GM21381 (cell line): ENCODE data around the gene HSD17B1.

Experiments used
- ATAC-seq: cut with Tn5 transposase; IDR thresholded peaks from one replicate; pipeline ENCODE4 v1.9.1; 2021; ENCODE audit warnings: mild to moderate bottlenecking, moderate library complexity; ENCODE audit not compliant: unreplicated experiment

The HSD17B1 gene

DNA sequence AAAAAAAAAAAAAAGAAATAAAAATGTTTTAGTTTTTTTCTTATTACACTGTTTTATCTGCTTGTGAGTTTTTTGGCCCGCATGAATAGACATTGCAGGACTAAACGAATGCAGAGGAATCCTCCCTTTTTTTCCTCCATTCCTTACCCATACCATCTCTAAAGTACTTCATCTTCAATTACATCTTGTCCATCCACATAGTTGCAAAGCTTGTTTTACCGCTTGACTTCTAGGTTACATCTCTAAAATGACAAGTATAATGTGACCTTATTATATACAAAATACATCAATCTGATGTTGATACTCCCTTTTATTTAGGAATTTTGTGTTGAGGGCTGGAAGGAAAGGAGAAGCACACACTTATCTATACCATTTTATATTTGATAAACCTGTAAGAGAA lies 43.7 kb downstream of the HSD17B1 start:
- ATAC-seq, result no peak

DNA sequence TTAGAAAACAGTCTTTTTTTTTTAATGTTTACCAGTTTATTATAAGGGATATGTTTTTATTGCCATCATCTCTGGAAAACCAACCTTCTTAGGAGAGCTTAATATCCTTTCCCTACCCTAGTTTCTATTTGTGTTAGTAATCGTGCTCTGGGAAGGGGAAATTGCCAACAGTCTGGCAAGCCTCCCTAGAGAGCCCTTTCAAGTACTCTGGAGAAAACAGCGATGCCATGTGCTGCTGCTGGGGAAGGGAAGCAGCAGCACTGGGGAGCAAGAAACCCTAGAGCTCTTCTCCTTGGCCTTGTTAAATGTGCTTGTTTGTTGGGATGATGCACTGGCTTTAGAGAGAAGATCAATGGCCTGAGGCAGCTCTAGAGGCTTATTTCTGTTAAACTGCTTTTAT lies 46.2 kb downstream of the HSD17B1 start:
- ATAC-seq, result no peak

DNA sequence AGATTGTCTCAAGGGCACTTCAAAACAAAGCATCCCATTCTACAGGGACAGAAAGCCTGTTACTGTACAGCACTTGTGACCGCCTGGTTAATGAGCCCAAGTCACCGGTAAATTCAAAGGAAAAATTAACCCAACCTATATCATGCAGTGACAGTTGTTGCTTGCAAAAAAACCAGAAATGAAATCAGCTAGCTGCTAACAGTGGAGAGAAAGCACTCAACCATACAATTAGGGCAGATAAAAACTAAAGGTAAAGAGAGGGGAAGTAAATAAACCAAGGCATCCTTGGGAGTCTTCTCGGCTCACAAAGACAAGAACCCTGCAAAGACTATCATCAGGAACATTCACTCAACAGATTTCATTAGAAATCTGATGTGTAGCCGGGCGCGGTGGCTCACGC lies 50.6 kb downstream of the HSD17B1 start:
- ATAC-seq, result no peak
